ENCODE measurements around the gene ITGBL1. TPM values are rescaled to one million over a fixed set of nuclear protein-coding genes. Genes with fewer than 3 reads are reported as not detected.

ITGBL1 gene
- total and polyA plus RNA-seq, 2 of the 13 experiments (the other 11 are each of a cell fraction or from before 2014, with no cell fraction given): 0.02 TPM; not detected in 1

DNA sequence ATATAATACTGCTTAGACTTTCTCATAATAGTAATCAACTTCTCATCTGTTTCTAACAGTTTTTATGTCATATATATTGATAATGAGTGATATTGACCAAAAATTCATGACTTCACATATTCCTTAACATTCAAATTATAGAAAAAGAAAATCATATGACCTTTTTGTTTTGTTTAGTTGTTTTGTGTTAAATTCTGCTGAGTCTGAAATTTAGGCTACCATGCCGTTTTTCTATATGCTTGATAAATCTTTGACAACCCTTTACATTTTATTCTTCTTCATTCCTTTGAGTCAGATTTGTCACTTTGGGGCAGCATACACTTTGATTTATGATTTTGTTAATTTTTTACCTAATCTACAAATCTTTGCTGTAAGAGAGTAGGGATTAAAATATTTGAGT, 176.4 kb downstream of the ITGBL1 start:
- TF ChIP-seq, protein P1, sequence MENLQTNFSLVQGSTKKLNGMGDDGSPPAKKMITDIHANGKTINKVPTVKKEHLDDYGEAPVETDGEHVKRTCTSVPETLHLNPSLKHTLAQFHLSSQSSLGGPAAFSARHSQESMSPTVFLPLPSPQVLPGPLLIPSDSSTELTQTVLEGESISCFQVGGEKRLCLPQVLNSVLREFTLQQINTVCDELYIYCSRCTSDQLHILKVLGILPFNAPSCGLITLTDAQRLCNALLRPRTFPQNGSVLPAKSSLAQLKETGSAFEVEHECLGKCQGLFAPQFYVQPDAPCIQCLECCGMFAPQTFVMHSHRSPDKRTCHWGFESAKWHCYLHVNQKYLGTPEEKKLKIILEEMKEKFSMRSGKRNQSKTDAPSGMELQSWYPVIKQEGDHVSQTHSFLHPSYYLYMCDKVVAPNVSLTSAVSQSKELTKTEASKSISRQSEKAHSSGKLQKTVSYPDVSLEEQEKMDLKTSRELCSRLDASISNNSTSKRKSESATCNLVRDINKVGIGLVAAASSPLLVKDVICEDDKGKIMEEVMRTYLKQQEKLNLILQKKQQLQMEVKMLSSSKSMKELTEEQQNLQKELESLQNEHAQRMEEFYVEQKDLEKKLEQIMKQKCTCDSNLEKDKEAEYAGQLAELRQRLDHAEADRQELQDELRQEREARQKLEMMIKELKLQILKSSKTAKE (CRISPR knock-in tag; IDR thresholded peaks at IDR 0.05; ENCODE audit: borderline replicate concordance): no peak
- no peak for TF ChIP-seq SAFB2 (CRISPR knock-in tag; IDR thresholded peaks at IDR 0.05; ENCODE audit: borderline replicate concordance, low read depth)
- peak; percentile 54; the same call in 1 of the 2 replicates for TF ChIP-seq MAFF (IDR thresholded peaks at IDR 0.05; ENCODE audit: low read depth, low read length)
- peak; percentile 63 to 70; a peak in 3 of 4 replicates for TF ChIP-seq MAFK (conservative IDR thresholded peaks at IDR 0.05 in 1 of 2, IDR thresholded peaks at IDR 0.05 in 1 of 2; ENCODE audit: low read length in 2 of 2)
- H3K36me3 ChIP-seq (replicated peaks in 1 of 2; ENCODE audit: control insufficient read depth in 1 of 2, insufficient read depth in 2 of 2, low read length in 2 of 2): no peaks in the 10 kb centered on the region
- H3K27me3 ChIP-seq (ENCODE audit: control insufficient read depth in 1 of 2, insufficient read depth in 2 of 2, low read length in 2 of 2): no peaks in the 10 kb centered on the region
- H3K4me1 ChIP-seq (ENCODE audit: insufficient read depth, low read length): no peaks in the 10 kb centered on the region
- ATAC-seq (no peak), FAIRE-seq (no peak), DNase-seq (ENCODE audit: low spot score) (no peak)
- no TSS peak for BruUV-seq (replicated peaks)
- H2AFZ ChIP-seq (ENCODE audit: low read length): no peak overlapping the region
- no peaks in the 10 kb centered on the region for H3K79me2 ChIP-seq (ENCODE audit: insufficient read depth, low read length)
- no peaks in the 10 kb centered on the region for H4K20me1 ChIP-seq (ENCODE audit: insufficient read depth, low read length)
- H3K4me2 ChIP-seq (ENCODE audit: low read depth, low read length): no peak overlapping the region
- in situ Hi-C loops (cut with HindIII; ENCODE audit: extremely low pct_ligation_motif_present, low pct_unique_long_range_greater_than_20kb): no loop called here
- 24% methylated on average over 1 of the region's 1 CpG for WGBS (ENCODE audit: low lambda C conversion rate)
- H3K27ac ChIP-seq (ENCODE audit: extremely low read length, insufficient read depth, low read length): no peak overlapping the region
- no peaks in the 10 kb centered on the region for H3K9me3 ChIP-seq (ENCODE audit: low read length)
- ChIA-PET POLR2A (no interaction called here), CTCF (ENCODE audit: low intra/inter-chr PET ratio, low total read pairs) (no interaction called here)
- no peak overlapping the region for H3K9ac ChIP-seq (ENCODE audit: insufficient read depth, low read depth, low read length)
- H3K4me3 ChIP-seq (replicated peaks in 1 of 3; ENCODE audit: insufficient read depth in 1 of 3, low read depth in 2 of 3, low read length in 3 of 3): no peak overlapping the region
- intact Hi-C loops (cut with micrococcal nuclease; ENCODE audit: unreplicated experiment): no loop called here

DNA sequence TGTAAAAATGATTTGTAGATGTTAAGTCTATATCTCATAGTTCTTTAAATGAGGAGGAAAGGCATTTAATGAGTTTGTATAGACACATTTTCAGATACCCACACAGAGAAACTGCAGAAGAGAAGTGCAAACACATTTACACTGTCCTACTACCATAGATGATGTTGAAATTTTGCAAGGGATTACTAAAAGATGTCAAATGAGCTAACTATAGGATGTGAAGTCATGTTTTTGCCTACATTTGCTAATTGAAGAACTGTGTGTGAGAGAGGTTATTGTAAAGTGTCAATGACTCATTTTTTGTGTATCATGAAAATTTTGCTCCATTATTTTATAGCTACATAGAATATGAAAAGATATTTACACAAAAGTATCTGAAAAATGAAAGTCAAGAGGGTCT, 178.9 kb downstream of the ITGBL1 start:
- Histone ChIP-seq H3K4me3 (replicated peaks in 1 of 3; ENCODE audit: insufficient read depth in 1 of 3, low read depth in 2 of 3, low read length in 3 of 3) (no peak overlapping the region), H3K36me3 (replicated peaks in 1 of 2; ENCODE audit: control insufficient read depth in 1 of 2, insufficient read depth in 2 of 2, low read length in 2 of 2) (no peaks in the 10 kb centered on the region), H3K27me3 (ENCODE audit: control insufficient read depth in 1 of 2, insufficient read depth in 2 of 2, low read length in 2 of 2) (no peaks in the 10 kb centered on the region), H2AFZ (ENCODE audit: low read length) (no peak overlapping the region), H3K27ac (ENCODE audit: extremely low read length, insufficient read depth, low read length) (no peak overlapping the region), H3K4me2 (ENCODE audit: low read depth, low read length) (no peak overlapping the region), H4K20me1 (ENCODE audit: insufficient read depth, low read length) (no peaks in the 10 kb centered on the region), H3K9ac (ENCODE audit: insufficient read depth, low read depth, low read length) (no peak overlapping the region), H3K9me3 (ENCODE audit: low read length) (no peaks in the 10 kb centered on the region), H3K79me2 (ENCODE audit: insufficient read depth, low read length) (no peaks in the 10 kb centered on the region), H3K4me1 (ENCODE audit: insufficient read depth, low read length) (no peaks in the 10 kb centered on the region)
- intact Hi-C loops (cut with micrococcal nuclease; ENCODE audit: unreplicated experiment) (no loop called here), in situ Hi-C loops (cut with HindIII; ENCODE audit: extremely low pct_ligation_motif_present, low pct_unique_long_range_greater_than_20kb) (no loop called here)
- TF ChIP-seq, protein P2, sequence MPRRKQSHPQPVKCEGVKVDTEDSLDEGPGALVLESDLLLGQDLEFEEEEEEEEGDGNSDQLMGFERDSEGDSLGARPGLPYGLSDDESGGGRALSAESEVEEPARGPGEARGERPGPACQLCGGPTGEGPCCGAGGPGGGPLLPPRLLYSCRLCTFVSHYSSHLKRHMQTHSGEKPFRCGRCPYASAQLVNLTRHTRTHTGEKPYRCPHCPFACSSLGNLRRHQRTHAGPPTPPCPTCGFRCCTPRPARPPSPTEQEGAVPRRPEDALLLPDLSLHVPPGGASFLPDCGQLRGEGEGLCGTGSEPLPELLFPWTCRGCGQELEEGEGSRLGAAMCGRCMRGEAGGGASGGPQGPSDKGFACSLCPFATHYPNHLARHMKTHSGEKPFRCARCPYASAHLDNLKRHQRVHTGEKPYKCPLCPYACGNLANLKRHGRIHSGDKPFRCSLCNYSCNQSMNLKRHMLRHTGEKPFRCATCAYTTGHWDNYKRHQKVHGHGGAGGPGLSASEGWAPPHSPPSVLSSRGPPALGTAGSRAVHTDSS (CRISPR knock-in tag; conservative IDR thresholded peaks at IDR 0.05): no peak
- TF ChIP-seq PRPF4 (IDR thresholded peaks at IDR 0.05; ENCODE audit: low read depth, low read length, poor library complexity, severe bottlenecking): no peak
- BruUV-seq (replicated peaks): no TSS peak
- no peak for DNase-seq (ENCODE audit: low spot score)
- CTCF ChIA-PET (ENCODE audit: low intra/inter-chr PET ratio, low total read pairs): no interaction called here
- ATAC-seq: no peak
- FAIRE-seq: no peak
- POLR2A ChIA-PET: no interaction called here

Measured in HepG2 (cell line).